Measurements from ENCODE around the gene MESP1.

MESP1 gene

DNA sequence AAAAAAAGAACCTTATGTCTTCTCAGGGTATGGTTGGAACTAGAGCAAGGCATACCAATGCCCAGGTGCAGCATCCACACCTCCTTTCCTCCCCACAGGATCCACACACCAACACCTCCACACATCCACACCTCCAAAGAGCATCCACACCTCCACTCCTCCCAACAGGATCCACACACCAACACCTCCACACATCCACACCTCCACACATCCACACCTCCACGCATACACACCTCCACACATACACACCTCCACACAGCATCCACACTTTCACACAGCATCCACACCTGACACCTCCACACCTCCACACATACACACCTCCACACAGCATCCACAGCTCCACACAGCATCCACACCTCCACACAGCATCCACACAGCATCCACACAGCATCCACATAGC, 5.3 kb downstream of the MESP1 start:
- Histone ChIP-seq H3K4me3 (replicated peaks; ENCODE audit: insufficient read depth, low read length) (no peak overlapping the region), H3K27me3 (ENCODE audit: insufficient read depth, poor library complexity, severe bottlenecking) (no peaks in the 10 kb centered on the region), H3K27ac (replicated peaks) (no peak overlapping the region)
- TF ChIP-seq SPI1 (IDR thresholded peaks at IDR 0.05; ENCODE audit: borderline replicate concordance, low read depth) (no peak), POLR2AphosphoS5 (IDR thresholded peaks at IDR 0.05; ENCODE audit: low read depth) (no peak), GABPA (IDR thresholded peaks at IDR 0.05; ENCODE audit: low read depth) (no peak)
- no peak for DNase-seq (ENCODE audit: low read depth in 1 of 2, low spot score in 1 of 2)

GRCh38 chr15:89745131-89745530, 5.9 kb downstream of the MESP1 start:
- no peaks in the 10 kb centered on the region for H3K27me3 ChIP-seq (ENCODE audit: insufficient read depth, poor library complexity, severe bottlenecking)
- TF ChIP-seq POLR2AphosphoS5 (IDR thresholded peaks at IDR 0.05; ENCODE audit: low read depth) (no peak), SPI1 (IDR thresholded peaks at IDR 0.05; ENCODE audit: borderline replicate concordance, low read depth) (no peak), CTCF (IDR thresholded peaks at IDR 0.05; ENCODE audit: insufficient read depth, low read length) (no peak), REST (IDR thresholded peaks at IDR 0.05; ENCODE audit: insufficient replicate concordance, low read depth) (no peak), GABPA (IDR thresholded peaks at IDR 0.05; ENCODE audit: low read depth) (no peak)
- no peak overlapping the region for H3K4me3 ChIP-seq (replicated peaks; ENCODE audit: insufficient read depth, low read length)

DNA sequence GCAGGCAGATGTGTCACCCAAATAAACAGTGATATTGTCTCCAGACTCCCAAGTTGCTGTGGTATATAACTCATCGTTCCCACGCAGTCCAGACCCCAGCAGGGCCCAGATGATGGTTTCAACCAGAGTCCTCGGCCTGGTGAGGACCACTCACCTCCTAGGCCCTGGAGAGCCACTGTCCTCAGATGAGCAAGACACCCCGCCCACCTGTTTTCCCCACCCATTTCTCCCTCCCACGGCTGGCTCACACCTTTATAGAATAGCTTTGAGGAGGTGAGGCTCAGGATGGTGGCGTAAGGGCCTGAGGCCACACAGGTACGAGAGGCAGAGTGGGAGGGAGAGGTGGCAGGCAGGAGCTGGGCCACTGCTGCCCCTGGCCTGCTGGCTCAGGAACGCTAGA, 7.5 kb downstream of the MESP1 start:
- TF ChIP-seq SPI1 (IDR thresholded peaks at IDR 0.05; ENCODE audit: borderline replicate concordance, low read depth) = no peak
- TF ChIP-seq GABPA (IDR thresholded peaks at IDR 0.05; ENCODE audit: low read depth) = no peak
- no peak for TF ChIP-seq REST (IDR thresholded peaks at IDR 0.05; ENCODE audit: insufficient replicate concordance, low read depth)
- no peak for TF ChIP-seq POLR2AphosphoS5 (IDR thresholded peaks at IDR 0.05; ENCODE audit: low read depth)
- no peak for TF ChIP-seq CTCF (IDR thresholded peaks at IDR 0.05; ENCODE audit: insufficient read depth, low read length)
- H3K4me3 ChIP-seq (replicated peaks; ENCODE audit: insufficient read depth, low read length) = no peak overlapping the region
- no peak for DNase-seq (ENCODE audit: low read depth in 1 of 2, low spot score in 1 of 2)
- H3K27ac ChIP-seq (replicated peaks) = no peak overlapping the region
- H3K27me3 ChIP-seq (ENCODE audit: insufficient read depth, poor library complexity, severe bottlenecking) = no peaks in the 10 kb centered on the region

More at GRCh38 chr15:89745131-89745530, 5.9 kb downstream of the MESP1 start:
- H3K27ac ChIP-seq (replicated peaks) = no peak overlapping the region
- DNase-seq (ENCODE audit: low read depth in 1 of 2, low spot score in 1 of 2) = no peak

GRCh38 chr15:89743011-89743410, 8.0 kb downstream of the MESP1 start:
- TF ChIP-seq POLR2AphosphoS5 (IDR thresholded peaks at IDR 0.05; ENCODE audit: low read depth) (no peak), GABPA (IDR thresholded peaks at IDR 0.05; ENCODE audit: low read depth) (no peak), CTCF (IDR thresholded peaks at IDR 0.05; ENCODE audit: insufficient read depth, low read length) (no peak), REST (IDR thresholded peaks at IDR 0.05; ENCODE audit: insufficient replicate concordance, low read depth) (no peak), SPI1 (IDR thresholded peaks at IDR 0.05; ENCODE audit: borderline replicate concordance, low read depth) (no peak)
- H3K27ac ChIP-seq (replicated peaks) = no peak overlapping the region
- H3K4me3 ChIP-seq (replicated peaks; ENCODE audit: insufficient read depth, low read length) = no peak overlapping the region
- no peak for DNase-seq (ENCODE audit: low read depth in 1 of 2, low spot score in 1 of 2)
- H3K27me3 ChIP-seq (ENCODE audit: insufficient read depth, poor library complexity, severe bottlenecking) = no peaks in the 10 kb centered on the region
